WTC11 (cell line): Measurements from ENCODE around the gene SYNE3. TPM values are rescaled to one million over a fixed set of nuclear protein-coding genes. Genes with fewer than 3 reads are reported as not detected.

Experiments used
- ATAC-seq: fragments of 200-7000 bp; cut with Tn5 transposase; 2 replicates; pipeline ENCODE4 v1.10.0; 2021; ENCODE audit warnings: mild to moderate bottlenecking, moderate library complexity
- CTCF ChIA-PET: fragments of 300-600 bp; sonication (Branson Sonifier 250); formaldehyde crosslinking; loops from one replicate; lab custom pipeline; 2021; ENCODE audit warnings: antibody characterized with exemption; lab: Charles Lee
- POLR2A ChIA-PET: fragments of 350-600 bp; sonication (Branson Sonifier 250); formaldehyde crosslinking; loops from one replicate; lab custom pipeline; 2021; ENCODE audit warnings: antibody characterized with exemption; lab: Charles Lee
- DNase-seq: peaks from one replicate; pipeline ENCODE4 v3.0.0; 2021; ENCODE audit warnings: low spot score
- H3K27ac Mint-ChIP-seq: 2 replicates; pipeline ENCODE4 v1.8.0; 2021; ENCODE audit warnings: mixed read lengths
- H3K27me3 Mint-ChIP-seq: 2 replicates; pipeline ENCODE4 v1.8.0; 2021; ENCODE audit warnings: low read depth, mild to moderate bottlenecking, moderate library complexity, mixed read lengths
- H3K36me3 Mint-ChIP-seq: 2 replicates; pipeline ENCODE4 v1.8.0; 2021; ENCODE audit warnings: mixed read lengths
- H3K4me1 Mint-ChIP-seq: 2 replicates; pipeline ENCODE4 v1.8.0; 2022; ENCODE audit warnings: mixed read lengths
- H3K4me3 Mint-ChIP-seq: 2 replicates; pipeline ENCODE4 v1.8.0; 2021; ENCODE audit warnings: mild to moderate bottlenecking, moderate library complexity, mixed read lengths
- H3K9me3 Mint-ChIP-seq: 2 replicates; pipeline ENCODE4 v1.8.0; 2021; ENCODE audit warnings: mixed read lengths
- ARID4B ChIP-seq: sonication (generic); formaldehyde crosslinking; IDR thresholded peaks from 2 replicates; pipeline ENCODE4 v1.8.0; 2023; ENCODE audit warnings: missing genetic modification reagents, mild to moderate bottlenecking, borderline replicate concordance
- ATF3 ChIP-seq: sonication (generic); formaldehyde crosslinking; conservative IDR thresholded peaks from 2 replicates; pipeline ENCODE4 v1.8.1; 2022; ENCODE audit warnings: mild to moderate bottlenecking, missing genetic modification reagents
- ATF6 ChIP-seq: sonication (generic); formaldehyde crosslinking; IDR thresholded peaks from 2 replicates; pipeline ENCODE4 v1.8.1; 2023; ENCODE audit warnings: mild to moderate bottlenecking, missing genetic modification reagents
- CREM ChIP-seq: sonication (generic); formaldehyde crosslinking; IDR thresholded peaks from 2 replicates; pipeline ENCODE4 v1.8.1; 2022; ENCODE audit warnings: mild to moderate bottlenecking, missing genetic modification reagents, moderate library complexity
- FOXJ3 ChIP-seq: sonication (generic); formaldehyde crosslinking; IDR thresholded peaks from 2 replicates; pipeline ENCODE4 v1.9.0; 2021; ENCODE audit warnings: missing genetic modification reagents, mild to moderate bottlenecking, borderline replicate concordance
- FOXK1 ChIP-seq: sonication (generic); formaldehyde crosslinking; IDR thresholded peaks from 2 replicates; pipeline ENCODE4 v1.8.0; 2022; ENCODE audit warnings: mild to moderate bottlenecking, moderate library complexity, missing genetic modification reagents
- HMGXB4 ChIP-seq: sonication (generic); formaldehyde crosslinking; IDR thresholded peaks from 2 replicates; pipeline ENCODE4 v1.8.1; 2023; ENCODE audit warnings: mild to moderate bottlenecking, moderate library complexity, missing genetic modification reagents
- JAZF1 ChIP-seq: fragments of 250-450 bp; sonication (Bioruptor Pico); IDR thresholded peaks from 2 replicates; pipeline ENCODE4 v1.9.0; 2021; ENCODE audit warnings: moderate library complexity, mild to moderate bottlenecking, inconsistent platforms
- KAT7 ChIP-seq: sonication (generic); formaldehyde crosslinking; IDR thresholded peaks from 2 replicates; pipeline ENCODE4 v1.8.1; 2023; ENCODE audit warnings: missing genetic modification reagents, mild to moderate bottlenecking, borderline replicate concordance
- PRDM15 ChIP-seq: sonication (generic); formaldehyde crosslinking; IDR thresholded peaks from 2 replicates; pipeline ENCODE4 v1.8.0; 2022; ENCODE audit warnings: missing genetic modification reagents
- RELA ChIP-seq: sonication (generic); formaldehyde crosslinking; IDR thresholded peaks from 2 replicates; pipeline ENCODE4 v1.8.1; 2022; ENCODE audit warnings: missing genetic modification reagents, mild to moderate bottlenecking, borderline replicate concordance
- RORB ChIP-seq: fragments of 250-450 bp; sonication (Bioruptor Pico); IDR thresholded peaks from 2 replicates; pipeline ENCODE4 v1.9.0; 2021; ENCODE audit warnings: mild to moderate bottlenecking
- ZNF121 ChIP-seq: sonication (generic); formaldehyde crosslinking; IDR thresholded peaks from 2 replicates; pipeline ENCODE4 v1.8.0; 2023; ENCODE audit warnings: missing genetic modification reagents
- ZNF396 ChIP-seq: fragments of 250-450 bp; sonication (Bioruptor Pico); IDR thresholded peaks from 2 replicates; pipeline ENCODE4 v1.8.0; 2021; ENCODE audit warnings: mild to moderate bottlenecking, moderate library complexity, borderline replicate concordance
- ZNF416 ChIP-seq: fragments of 250-450 bp; sonication (Bioruptor Pico); IDR thresholded peaks from 2 replicates; pipeline ENCODE4 v1.9.0; 2021; ENCODE audit warnings: mild to moderate bottlenecking, inconsistent platforms
- ZNF512 ChIP-seq: sonication (generic); formaldehyde crosslinking; IDR thresholded peaks from 2 replicates; pipeline ENCODE4 v1.8.1; 2022; ENCODE audit warnings: missing genetic modification reagents, borderline replicate concordance
- total RNA-seq: library from RNA; stranded (reverse); gene quantifications from 3 replicates; pipeline ENCODE4 v1.2.3, GENCODE V29; 2021

SYNE3 gene
- total RNA-seq, 1 experiment from 2014 or later = 0.24 TPM

- no peak for TF ChIP-seq HMGXB4 (CRISPR knock-in tag)
- no peak for TF ChIP-seq KAT7 (CRISPR knock-in tag)
- no peak for TF ChIP-seq ZNF512
- no peak for TF ChIP-seq FOXK1 (CRISPR knock-in tag)
- TF ChIP-seq, all 79 proteins: peak for 0
These were observed 48.8 kb downstream of the SYNE3 start (continued) for GRCh38 chr14:95467657-95468056.

GRCh38 chr14:95467232-95467631 lies 49.2 kb downstream of the SYNE3 start:
- Mint-ChIP-seq H3K27me3 (no peaks in the 10 kb centered on the region; the same call in 1 of the 2 replicates), H3K27ac (no peak overlapping the region), H3K4me1 (no peaks in the 10 kb centered on the region), H3K9me3 (no peaks in the 10 kb centered on the region), H3K4me3 (no peak overlapping the region), H3K36me3 (no peaks in the 10 kb centered on the region)
- TF ChIP-seq PRDM15 (CRISPR knock-in tag) (no peak), ZNF121 (CRISPR knock-in tag) (no peak), ATF6 (CRISPR knock-in tag) (no peak), ZNF396 (CRISPR knock-in tag) (no peak), RELA (CRISPR knock-in tag) (no peak), ARID4B (CRISPR knock-in tag) (no peak), FOXJ3 (CRISPR knock-in tag) (no peak), CREM (CRISPR knock-in tag) (no peak), JAZF1 (no peak), ZNF416 (CRISPR knock-in tag) (no peak), ATF3 (CRISPR knock-in tag) (no peak), RORB (no peak)
- ATAC-seq (no peak), DNase-seq (no peak)
- CTCF ChIA-PET = interaction anchor here (1.3 kb wide), 1 partner anchor 25 kb away, joined by 4 read pairs; no protein-coding TSS in a partner anchor
- POLR2A ChIA-PET = no interaction called here
